Measurements from ENCODE around the gene PCED1A. TPM values are rescaled to one million over a fixed set of nuclear protein-coding genes. Genes with fewer than 3 reads are reported as not detected.
"Not testable (repeated sequence)": the region's sequence is repeated elsewhere in the genome, so short reads cannot be mapped to it uniquely, and the experiment has no call there.

Gene PCED1A
- total RNA-seq, 2 donors from 2014 or later, result 52.8 to 58.9 TPM

- Mint-ChIP-seq H3K36me3 (ENCODE audit: insufficient read depth in 2 of 2) (peaks cover 2 to 7% of the 10 kb centered on the region in 2 donors), H3K4me3 (no peak overlapping the region), H3K9me3 (peaks cover 0 to 2% of the 10 kb centered on the region in 2 donors), H3K4me1 (ENCODE audit: low read depth) (peaks cover 17% of the 10 kb centered on the region), H3K27me3 (ENCODE audit: low read depth) (peaks cover 1% of the 10 kb centered on the region), H3K27ac (no peak overlapping the region)
- ATAC-seq (replicated peaks in 1 of 2) (no peak), DNase-seq (no peak)
Observed at GRCh38 chr20:2834401-2835110, 5.9 kb downstream of the PCED1A start.

- Mint-ChIP-seq H3K4me3 (no peak overlapping the region), H3K27me3 (ENCODE audit: low read depth) (peaks cover 9% of the 10 kb centered on the region), H3K36me3 (ENCODE audit: insufficient read depth in 2 of 2) (peaks cover 0 to 7% of the 10 kb centered on the region in 2 donors), H3K9me3 (no peaks in the 10 kb centered on the region), H3K27ac (no peak overlapping the region), H3K4me1 (ENCODE audit: low read depth) (peaks cover 10% of the 10 kb centered on the region)
- DNase-seq (no peak), ATAC-seq (replicated peaks in 1 of 2) (no peak)
Observed at GRCh38 chr20:2833761-2834160, 6.7 kb downstream of the PCED1A start.

GRCh38 chr20:2831206-2831605 lies 9.2 kb downstream of the PCED1A start:
- H3K36me3 Mint-ChIP-seq (ENCODE audit: insufficient read depth in 2 of 2); H3K27ac Mint-ChIP-seq; H3K9me3 Mint-ChIP-seq; DNase-seq; H3K4me3 Mint-ChIP-seq; ATAC-seq (replicated peaks in 1 of 2): not testable (repeated sequence)
- Mint-ChIP-seq H3K4me1 (ENCODE audit: low read depth) (peaks cover 18% of the 10 kb centered on the region), H3K27me3 (ENCODE audit: low read depth) (peaks cover 35% of the 10 kb centered on the region)

- Mint-ChIP-seq H3K27ac (no peak overlapping the region), H3K9me3 (no peaks in the 10 kb centered on the region), H3K4me3 (no peak overlapping the region), H3K27me3 (ENCODE audit: low read depth) (peaks cover 43% of the 10 kb centered on the region), H3K4me1 (ENCODE audit: low read depth) (peaks cover 26% of the 10 kb centered on the region), H3K36me3 (ENCODE audit: insufficient read depth in 2 of 2) (no peaks in the 10 kb centered on the region)
- DNase-seq, result no peak
- ATAC-seq (replicated peaks in 1 of 2), result no peak
Observed at GRCh38 chr20:2829376-2829775, 11.1 kb downstream of the PCED1A start.

- Mint-ChIP-seq H3K9me3 (no peaks in the 10 kb centered on the region), H3K4me1 (ENCODE audit: low read depth) (peaks cover 22% of the 10 kb centered on the region), H3K4me3 (no peak overlapping the region), H3K36me3 (ENCODE audit: insufficient read depth in 2 of 2) (no peaks in the 10 kb centered on the region), H3K27ac (no peak overlapping the region), H3K27me3 (ENCODE audit: low read depth) (peaks cover 48% of the 10 kb centered on the region)
- ATAC-seq (replicated peaks in 1 of 2), result no peak
- DNase-seq, result no peak
Observed at GRCh38 chr20:2826655-2827054, 13.8 kb downstream of the PCED1A start.

- ATAC-seq (replicated peaks in 1 of 2) (peak in 1 of 2 donors; percentile 41), DNase-seq (no peak)
- Mint-ChIP-seq H3K27me3 (ENCODE audit: low read depth) (peaks cover 52% of the 10 kb centered on the region), H3K4me1 (ENCODE audit: low read depth) (peaks cover 22% of the 10 kb centered on the region), H3K27ac (no peak overlapping the region), H3K9me3 (no peaks in the 10 kb centered on the region), H3K4me3 (peak overlapping the region; percentile 28 to 55), H3K36me3 (ENCODE audit: insufficient read depth in 2 of 2) (no peaks in the 10 kb centered on the region)
Observed at GRCh38 chr20:2825761-2826160, 14.7 kb downstream of the PCED1A start.

- Mint-ChIP-seq H3K36me3 (ENCODE audit: insufficient read depth in 2 of 2) (no peaks in the 10 kb centered on the region), H3K4me3 (peak overlapping the region in 1 of 2 donors; percentile 47), H3K27me3 (ENCODE audit: low read depth) (peaks cover 38% of the 10 kb centered on the region), H3K9me3 (no peaks in the 10 kb centered on the region), H3K4me1 (ENCODE audit: low read depth) (peaks cover 29% of the 10 kb centered on the region), H3K27ac (no peak overlapping the region)
- ATAC-seq (replicated peaks in 1 of 2) (peak; percentile 60 to 72), DNase-seq (peak; percentile 25 to 26)
Observed at GRCh38 chr20:2822073-2822472, 18.4 kb downstream of the PCED1A start.

- Mint-ChIP-seq H3K27ac (no peak overlapping the region), H3K27me3 (ENCODE audit: low read depth) (peaks cover 29% of the 10 kb centered on the region), H3K4me3 (peak overlapping the region; percentile 18 to 77), H3K36me3 (ENCODE audit: insufficient read depth in 2 of 2) (no peaks in the 10 kb centered on the region), H3K9me3 (no peaks in the 10 kb centered on the region), H3K4me1 (ENCODE audit: low read depth) (peaks cover 20% of the 10 kb centered on the region)
- no peak for DNase-seq
- ATAC-seq (replicated peaks in 1 of 2), result peak in 1 of 2 donors; percentile 13
Observed at GRCh38 chr20:2820896-2821869, 19.3 kb downstream of the PCED1A start.

- DNase-seq (no peak), ATAC-seq (replicated peaks in 1 of 2) (no peak)
- Mint-ChIP-seq H3K4me3 (no peak overlapping the region), H3K4me1 (ENCODE audit: low read depth) (peaks cover 12% of the 10 kb centered on the region), H3K27ac (no peak overlapping the region), H3K36me3 (ENCODE audit: insufficient read depth in 2 of 2) (no peaks in the 10 kb centered on the region), H3K9me3 (no peaks in the 10 kb centered on the region), H3K27me3 (ENCODE audit: low read depth) (peaks cover 21% of the 10 kb centered on the region)
Observed at GRCh38 chr20:2820084-2820895, 20.2 kb downstream of the PCED1A start.

- H3K36me3 Mint-ChIP-seq (ENCODE audit: insufficient read depth in 2 of 2), result peaks cover 3% of the 10 kb centered on the region in 2 donors
- no peak overlapping the region for H3K4me3 Mint-ChIP-seq
- no peak overlapping the region for H3K27ac Mint-ChIP-seq
- H3K27me3 Mint-ChIP-seq (ENCODE audit: low read depth), result peaks cover 28% of the 10 kb centered on the region
- ATAC-seq (replicated peaks in 1 of 2) (no peak), DNase-seq (no peak)
- no peaks in the 10 kb centered on the region for H3K9me3 Mint-ChIP-seq
- H3K4me1 Mint-ChIP-seq (ENCODE audit: low read depth), result peaks cover 12% of the 10 kb centered on the region
Observed at GRCh38 chr20:2817891-2818595, 22.4 kb downstream of the PCED1A start.

- Mint-ChIP-seq H3K36me3 (ENCODE audit: insufficient read depth in 2 of 2) (peaks cover 3 to 4% of the 10 kb centered on the region in 2 donors), H3K4me1 (ENCODE audit: low read depth) (peaks cover 12% of the 10 kb centered on the region), H3K27me3 (ENCODE audit: low read depth) (peaks cover 28% of the 10 kb centered on the region), H3K9me3 (peaks cover 0 to 2% of the 10 kb centered on the region in 2 donors), H3K27ac (no peak overlapping the region), H3K4me3 (no peak overlapping the region)
- DNase-seq, result no peak
- no peak for ATAC-seq (replicated peaks in 1 of 2)
Observed at GRCh38 chr20:2817341-2817726, 23.1 kb downstream of the PCED1A start.

All from activated T-cell treated with anti-CD3 and anti-CD28 coated beads, Interleukin-2, amount 50 U/mL, for 72 hours (primary cell).